HCT116 (cell line): ENCODE results near the gene SIGLEC11.

ENCODE experiments used
- ELF1 ChIP-seq: IDR thresholded peaks from 2 replicates; pipeline ENCODE4 v1.6.1; 2012; ENCODE audit warnings: low read depth, borderline replicate concordance
- POLR2AphosphoS5 ChIP-seq: IDR thresholded peaks from 2 replicates; pipeline ENCODE4 v1.6.1; 2011; ENCODE audit warnings: mild to moderate bottlenecking, low read depth, low read length, moderate library complexity
- RAD21 ChIP-seq: IDR thresholded peaks from 2 replicates; pipeline ENCODE4 v1.6.1; 2012; ENCODE audit warnings: low read depth, mild to moderate bottlenecking
- TF ChIP-seq, protein P1 (sequence below), 3 experiments: fragments of 200-600 bp in 1 of 3; sonication (generic) in 1 of 3; IDR thresholded peaks in 2 of 3; conservative IDR thresholded peaks in 1 of 3; 2 replicates each; pipeline ENCODE4 v1.5.1; 2012 to 2017; ENCODE audit warnings: low read depth in 2 of 3, low read length in 2 of 3, antibody characterized with exemption in 1 of 3, borderline replicate concordance in 1 of 3, control low read depth in 1 of 3, mild to moderate bottlenecking in 1 of 3, mixed read lengths in 1 of 3, mixed run types in 1 of 3, moderate library complexity in 1 of 3; ENCODE audit not compliant: insufficient read depth in 1 of 3
- TF ChIP-seq, protein P2 (sequence below): IDR thresholded peaks from 2 replicates; pipeline ENCODE4 v1.6.1; 2012; ENCODE audit warnings: low read depth

DNA sequence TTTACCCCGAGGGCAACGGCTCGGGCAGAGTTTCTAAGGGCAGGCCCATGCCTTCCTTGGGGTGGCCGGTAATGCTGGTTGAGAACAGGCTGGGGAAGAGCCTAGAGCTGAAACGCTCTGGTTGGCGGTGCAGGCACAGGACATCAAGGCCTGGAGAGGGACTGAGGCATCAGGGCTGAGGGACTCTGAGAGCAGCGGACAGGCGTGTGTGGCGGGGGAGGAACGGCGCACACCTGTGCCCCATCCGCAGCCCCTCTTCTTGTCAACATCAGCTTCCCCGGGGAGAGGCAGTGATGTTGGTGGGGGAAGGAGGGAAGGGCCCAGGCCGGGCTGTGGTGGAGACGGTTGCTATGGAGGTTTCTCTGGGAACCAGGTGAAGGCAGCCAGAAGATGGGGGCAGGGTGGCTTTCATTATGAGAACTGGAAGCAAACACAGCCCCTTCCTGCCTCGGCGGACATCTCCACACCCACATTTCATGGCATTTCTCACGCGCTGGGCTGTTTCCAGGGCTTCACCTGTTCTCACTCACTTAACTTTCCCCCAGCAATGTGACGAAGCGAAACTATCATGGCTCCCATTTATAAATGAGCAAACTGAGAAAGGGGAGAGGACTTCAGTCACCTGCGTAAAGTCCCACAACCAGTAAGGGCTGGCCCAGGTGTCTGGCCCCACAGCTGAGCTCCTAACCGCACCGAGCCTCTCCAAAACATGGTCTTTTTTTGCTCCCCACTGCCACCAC is 40.2 kb downstream of the SIGLEC11 start:
- TF ChIP-seq ELF1 (no peak), RAD21 (no peak), POLR2AphosphoS5 (no peak)
- TF ChIP-seq, protein P1, sequence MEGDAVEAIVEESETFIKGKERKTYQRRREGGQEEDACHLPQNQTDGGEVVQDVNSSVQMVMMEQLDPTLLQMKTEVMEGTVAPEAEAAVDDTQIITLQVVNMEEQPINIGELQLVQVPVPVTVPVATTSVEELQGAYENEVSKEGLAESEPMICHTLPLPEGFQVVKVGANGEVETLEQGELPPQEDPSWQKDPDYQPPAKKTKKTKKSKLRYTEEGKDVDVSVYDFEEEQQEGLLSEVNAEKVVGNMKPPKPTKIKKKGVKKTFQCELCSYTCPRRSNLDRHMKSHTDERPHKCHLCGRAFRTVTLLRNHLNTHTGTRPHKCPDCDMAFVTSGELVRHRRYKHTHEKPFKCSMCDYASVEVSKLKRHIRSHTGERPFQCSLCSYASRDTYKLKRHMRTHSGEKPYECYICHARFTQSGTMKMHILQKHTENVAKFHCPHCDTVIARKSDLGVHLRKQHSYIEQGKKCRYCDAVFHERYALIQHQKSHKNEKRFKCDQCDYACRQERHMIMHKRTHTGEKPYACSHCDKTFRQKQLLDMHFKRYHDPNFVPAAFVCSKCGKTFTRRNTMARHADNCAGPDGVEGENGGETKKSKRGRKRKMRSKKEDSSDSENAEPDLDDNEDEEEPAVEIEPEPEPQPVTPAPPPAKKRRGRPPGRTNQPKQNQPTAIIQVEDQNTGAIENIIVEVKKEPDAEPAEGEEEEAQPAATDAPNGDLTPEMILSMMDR (IDR thresholded peaks at IDR 0.05 in 2 of 3, conservative IDR thresholded peaks at IDR 0.05 in 1 of 3; ENCODE audit: borderline replicate concordance in 1 of 3, insufficient read depth in 1 of 3, low read depth in 2 of 3, low read length in 2 of 3) = no peak
- TF ChIP-seq, protein P2, sequence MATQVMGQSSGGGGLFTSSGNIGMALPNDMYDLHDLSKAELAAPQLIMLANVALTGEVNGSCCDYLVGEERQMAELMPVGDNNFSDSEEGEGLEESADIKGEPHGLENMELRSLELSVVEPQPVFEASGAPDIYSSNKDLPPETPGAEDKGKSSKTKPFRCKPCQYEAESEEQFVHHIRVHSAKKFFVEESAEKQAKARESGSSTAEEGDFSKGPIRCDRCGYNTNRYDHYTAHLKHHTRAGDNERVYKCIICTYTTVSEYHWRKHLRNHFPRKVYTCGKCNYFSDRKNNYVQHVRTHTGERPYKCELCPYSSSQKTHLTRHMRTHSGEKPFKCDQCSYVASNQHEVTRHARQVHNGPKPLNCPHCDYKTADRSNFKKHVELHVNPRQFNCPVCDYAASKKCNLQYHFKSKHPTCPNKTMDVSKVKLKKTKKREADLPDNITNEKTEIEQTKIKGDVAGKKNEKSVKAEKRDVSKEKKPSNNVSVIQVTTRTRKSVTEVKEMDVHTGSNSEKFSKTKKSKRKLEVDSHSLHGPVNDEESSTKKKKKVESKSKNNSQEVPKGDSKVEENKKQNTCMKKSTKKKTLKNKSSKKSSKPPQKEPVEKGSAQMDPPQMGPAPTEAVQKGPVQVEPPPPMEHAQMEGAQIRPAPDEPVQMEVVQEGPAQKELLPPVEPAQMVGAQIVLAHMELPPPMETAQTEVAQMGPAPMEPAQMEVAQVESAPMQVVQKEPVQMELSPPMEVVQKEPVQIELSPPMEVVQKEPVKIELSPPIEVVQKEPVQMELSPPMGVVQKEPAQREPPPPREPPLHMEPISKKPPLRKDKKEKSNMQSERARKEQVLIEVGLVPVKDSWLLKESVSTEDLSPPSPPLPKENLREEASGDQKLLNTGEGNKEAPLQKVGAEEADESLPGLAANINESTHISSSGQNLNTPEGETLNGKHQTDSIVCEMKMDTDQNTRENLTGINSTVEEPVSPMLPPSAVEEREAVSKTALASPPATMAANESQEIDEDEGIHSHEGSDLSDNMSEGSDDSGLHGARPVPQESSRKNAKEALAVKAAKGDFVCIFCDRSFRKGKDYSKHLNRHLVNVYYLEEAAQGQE = no peak
